ENCODE data around the gene FAM3B.

GRCh38 chr21:41393876-41394465 is 77.4 kb downstream of the FAM3B start:
- TF ChIP-seq CTCF (IDR thresholded peaks at IDR 0.05) = no peak
- TF ChIP-seq POLR2A (IDR thresholded peaks at IDR 0.05) = no peak
